GM21723 (cell line): ENCODE measurements around the gene AK4.
"Not testable (repeated sequence)": the region's sequence is repeated elsewhere in the genome, so short reads cannot be mapped to it uniquely, and the experiment has no call there.

Source experiments
- ATAC-seq: cut with Tn5 transposase; IDR thresholded peaks from one replicate; pipeline ENCODE4 v1.9.1; 2021; ENCODE audit warnings: mild to moderate bottlenecking, moderate library complexity; ENCODE audit not compliant: unreplicated experiment

AK4 gene

GRCh38 chr1:65150108-65150463, 2.1 kb downstream of the AK4 start:
- no peak for ATAC-seq

GRCh38 chr1:65150583-65151263, 2.7 kb downstream of the AK4 start:
- ATAC-seq = no peak

- no peak for ATAC-seq
Measured at GRCh38 chr1:65151641-65152040, 3.6 kb downstream of the AK4 start.

- ATAC-seq = no peak
Measured at GRCh38 chr1:65153635-65154034, 5.6 kb downstream of the AK4 start.

GRCh38 chr1:65156910-65157545, 9.0 kb downstream of the AK4 start:
- no peak for ATAC-seq

GRCh38 chr1:65157546-65157941, 9.5 kb downstream of the AK4 start:
- ATAC-seq = no peak

GRCh38 chr1:65159291-65159688, 11.3 kb downstream of the AK4 start:
- not testable (repeated sequence) for ATAC-seq

- no peak for ATAC-seq
Measured at GRCh38 chr1:65159801-65160523, 12.0 kb downstream of the AK4 start.

GRCh38 chr1:65163201-65163805, 15.3 kb downstream of the AK4 start:
- no peak for ATAC-seq

- not testable (repeated sequence) for ATAC-seq
Measured at GRCh38 chr1:65164101-65164500, 16.1 kb downstream of the AK4 start.

- no peak for ATAC-seq
Measured at GRCh38 chr1:65164633-65165032, 16.6 kb downstream of the AK4 start.

GRCh38 chr1:65165269-65165993, 17.4 kb downstream of the AK4 start:
- ATAC-seq = peak; percentile 85

- ATAC-seq = peak; percentile 51
Measured at GRCh38 chr1:65166572-65167305, 18.7 kb downstream of the AK4 start.

GRCh38 chr1:65167586-65168242, 19.7 kb downstream of the AK4 start:
- no peak for ATAC-seq

- ATAC-seq = no peak
Measured at GRCh38 chr1:65168867-65169266, 20.9 kb downstream of the AK4 start.

- no peak for ATAC-seq
Measured at GRCh38 chr1:65170511-65171142, 22.6 kb downstream of the AK4 start.

GRCh38 chr1:65172936-65173690, 25.1 kb downstream of the AK4 start:
- ATAC-seq = no peak

- ATAC-seq = peak; percentile 83
Measured at GRCh38 chr1:65174585-65174984, 26.6 kb downstream of the AK4 start.
